ENCODE measurements around the gene GRAMD1A.
A peak's percentile ranks its signal among the peaks of the same experiment; 100 is the strongest.
"Not testable (repeated sequence)": the region's sequence is repeated elsewhere in the genome, so short reads cannot be mapped to it uniquely, and the experiment has no call there.

The GRAMD1A gene

DNA sequence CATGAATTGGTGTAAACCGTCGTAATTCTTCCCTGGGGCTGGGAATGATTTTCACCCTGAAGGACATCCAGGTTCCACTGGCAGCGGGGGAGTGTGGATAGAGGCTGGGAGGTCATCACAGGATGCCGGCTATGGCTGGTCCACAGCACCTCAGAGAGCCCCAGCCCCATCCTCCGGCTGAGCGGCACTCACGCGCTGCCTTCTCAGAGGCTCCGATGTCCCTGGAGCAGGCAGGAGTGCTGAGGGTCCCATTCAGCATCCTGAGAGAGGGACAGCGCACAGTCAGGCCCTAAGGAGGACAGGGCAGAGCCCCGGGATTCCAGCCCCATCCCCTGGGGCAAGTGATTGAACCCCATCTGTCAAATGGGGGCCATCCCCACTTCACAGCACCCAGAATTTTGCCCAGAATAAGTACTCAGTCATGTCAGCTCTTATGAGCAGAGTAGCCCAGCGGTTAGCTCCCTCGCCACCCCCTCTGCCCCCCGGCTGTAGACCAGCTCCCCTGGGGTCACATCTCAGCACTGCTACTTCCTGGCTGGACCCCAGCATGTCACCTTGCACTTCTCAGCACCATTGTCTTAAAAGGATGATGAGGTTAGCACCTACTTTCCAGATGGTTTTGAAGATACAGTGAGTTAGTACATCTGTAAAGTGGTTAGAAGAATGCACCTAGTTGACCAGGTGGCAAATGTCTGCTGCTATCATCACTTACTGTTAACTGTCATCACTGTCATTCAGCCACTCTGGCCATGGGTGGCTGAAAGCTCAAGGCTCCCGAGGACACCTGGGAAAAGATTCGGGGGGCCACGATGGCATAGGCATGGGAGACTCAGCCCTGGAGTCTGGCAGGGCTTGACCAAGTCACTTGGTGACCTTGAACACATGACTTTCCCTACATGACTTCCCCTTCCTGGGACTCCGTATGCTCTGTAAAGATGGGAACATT, 11.9 kb downstream of the GRAMD1A start:
- no peak for DNase-seq
- Histone ChIP-seq H3K27me3 (no peaks in the 10 kb centered on the region), H3K9me3 (no peaks in the 10 kb centered on the region), H3K4me3 (ENCODE audit: low read depth, low read length) (no peak overlapping the region), H3K4me1 (no peaks in the 10 kb centered on the region), H3K36me3 (peaks cover 54% of the 10 kb centered on the region)
- TF ChIP-seq, protein P1, sequence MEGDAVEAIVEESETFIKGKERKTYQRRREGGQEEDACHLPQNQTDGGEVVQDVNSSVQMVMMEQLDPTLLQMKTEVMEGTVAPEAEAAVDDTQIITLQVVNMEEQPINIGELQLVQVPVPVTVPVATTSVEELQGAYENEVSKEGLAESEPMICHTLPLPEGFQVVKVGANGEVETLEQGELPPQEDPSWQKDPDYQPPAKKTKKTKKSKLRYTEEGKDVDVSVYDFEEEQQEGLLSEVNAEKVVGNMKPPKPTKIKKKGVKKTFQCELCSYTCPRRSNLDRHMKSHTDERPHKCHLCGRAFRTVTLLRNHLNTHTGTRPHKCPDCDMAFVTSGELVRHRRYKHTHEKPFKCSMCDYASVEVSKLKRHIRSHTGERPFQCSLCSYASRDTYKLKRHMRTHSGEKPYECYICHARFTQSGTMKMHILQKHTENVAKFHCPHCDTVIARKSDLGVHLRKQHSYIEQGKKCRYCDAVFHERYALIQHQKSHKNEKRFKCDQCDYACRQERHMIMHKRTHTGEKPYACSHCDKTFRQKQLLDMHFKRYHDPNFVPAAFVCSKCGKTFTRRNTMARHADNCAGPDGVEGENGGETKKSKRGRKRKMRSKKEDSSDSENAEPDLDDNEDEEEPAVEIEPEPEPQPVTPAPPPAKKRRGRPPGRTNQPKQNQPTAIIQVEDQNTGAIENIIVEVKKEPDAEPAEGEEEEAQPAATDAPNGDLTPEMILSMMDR (IDR thresholded peaks at IDR 0.05; ENCODE audit: low read depth, low read length), result no peak

- Histone ChIP-seq H3K27me3 (no peaks in the 10 kb centered on the region), H3K9me3 (no peaks in the 10 kb centered on the region), H3K4me3 (ENCODE audit: low read depth, low read length) (no peak overlapping the region), H3K4me1 (no peaks in the 10 kb centered on the region), H3K36me3 (peaks cover 60% of the 10 kb centered on the region)
- TF ChIP-seq, protein P1 (IDR thresholded peaks at IDR 0.05; ENCODE audit: low read depth, low read length), result peak; percentile 86
- peak; percentile 80 for DNase-seq
Measured at GRCh38 chr19:35013041-35013819, 13.1 kb downstream of the GRAMD1A start.

DNA sequence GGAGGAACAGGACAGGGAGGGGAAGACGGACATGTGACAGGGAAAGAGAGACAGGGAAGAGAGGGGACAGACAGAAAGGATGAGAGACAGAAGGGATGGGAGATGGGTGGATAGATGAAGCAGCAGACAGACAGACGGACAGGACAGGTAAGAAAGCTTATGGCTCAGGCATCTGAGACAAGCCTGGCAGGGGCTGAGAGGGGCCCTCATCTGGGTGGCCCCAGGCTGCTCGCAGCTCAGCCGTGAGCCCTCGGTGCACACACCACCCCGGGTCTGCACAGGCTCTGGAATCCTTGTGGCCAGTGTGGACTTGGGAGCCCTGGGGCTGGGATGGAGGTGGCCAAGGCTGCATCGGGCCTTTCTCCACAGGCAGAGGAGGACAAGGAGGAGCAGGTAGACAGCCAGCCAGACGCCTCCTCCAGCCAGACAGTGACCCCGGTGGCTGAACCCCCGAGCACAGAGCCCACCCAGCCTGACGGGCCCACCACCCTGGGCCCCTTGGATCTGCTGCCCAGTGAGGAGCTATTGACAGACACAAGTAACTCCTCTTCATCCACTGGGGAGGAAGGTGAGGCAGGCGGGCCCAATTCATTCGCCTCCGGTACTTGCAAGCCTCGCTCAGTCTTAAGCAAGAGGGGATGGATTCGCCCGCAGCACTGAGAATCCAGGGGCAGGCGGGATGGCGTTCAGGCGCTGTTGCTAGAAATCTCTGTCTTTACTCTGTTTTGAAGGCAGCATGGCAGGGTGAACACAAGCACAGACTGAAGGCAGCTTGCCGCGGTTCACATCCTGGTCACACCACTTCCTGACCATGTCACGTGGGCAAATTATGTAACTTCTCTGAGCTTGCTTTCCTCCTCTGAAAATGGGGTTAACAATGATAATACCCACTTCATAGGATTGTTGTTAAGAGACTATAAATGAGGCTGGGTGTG, 14.0 kb downstream of the GRAMD1A start:
- Histone ChIP-seq H3K36me3 (peaks cover 65% of the 10 kb centered on the region), H3K9me3 (no peaks in the 10 kb centered on the region), H3K27me3 (no peaks in the 10 kb centered on the region), H3K4me1 (no peaks in the 10 kb centered on the region), H3K4me3 (ENCODE audit: low read depth, low read length) (no peak overlapping the region)
- TF ChIP-seq, protein P1 (IDR thresholded peaks at IDR 0.05; ENCODE audit: low read depth, low read length), result no peak
- no peak for DNase-seq

DNA sequence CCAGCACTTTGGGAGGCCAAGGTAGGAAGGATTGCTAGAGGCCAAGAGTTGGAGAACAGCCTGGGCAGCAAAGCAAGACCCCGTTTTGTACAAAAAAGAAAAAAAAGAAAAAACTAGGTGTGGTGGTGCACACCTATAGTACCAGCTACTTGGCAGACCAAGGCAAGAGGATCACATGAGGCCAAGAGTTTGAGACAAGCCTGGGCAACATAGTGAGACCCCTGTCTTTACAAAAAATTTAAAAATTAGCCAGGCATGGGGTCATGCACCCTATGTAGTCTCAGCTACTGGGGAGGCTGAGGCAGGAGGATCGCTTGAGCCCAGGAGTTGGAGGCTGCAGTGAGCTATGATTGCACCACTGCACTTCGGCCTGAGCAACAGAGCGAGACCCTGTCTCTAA, 14.7 kb downstream of the GRAMD1A start:
- H3K4me1 ChIP-seq; H3K4me3 ChIP-seq (ENCODE audit: low read depth, low read length); H3K9me3 ChIP-seq; DNase-seq; H3K27me3 ChIP-seq: not testable (repeated sequence)
- H3K36me3 ChIP-seq, result peaks cover 65% of the 10 kb centered on the region

DNA sequence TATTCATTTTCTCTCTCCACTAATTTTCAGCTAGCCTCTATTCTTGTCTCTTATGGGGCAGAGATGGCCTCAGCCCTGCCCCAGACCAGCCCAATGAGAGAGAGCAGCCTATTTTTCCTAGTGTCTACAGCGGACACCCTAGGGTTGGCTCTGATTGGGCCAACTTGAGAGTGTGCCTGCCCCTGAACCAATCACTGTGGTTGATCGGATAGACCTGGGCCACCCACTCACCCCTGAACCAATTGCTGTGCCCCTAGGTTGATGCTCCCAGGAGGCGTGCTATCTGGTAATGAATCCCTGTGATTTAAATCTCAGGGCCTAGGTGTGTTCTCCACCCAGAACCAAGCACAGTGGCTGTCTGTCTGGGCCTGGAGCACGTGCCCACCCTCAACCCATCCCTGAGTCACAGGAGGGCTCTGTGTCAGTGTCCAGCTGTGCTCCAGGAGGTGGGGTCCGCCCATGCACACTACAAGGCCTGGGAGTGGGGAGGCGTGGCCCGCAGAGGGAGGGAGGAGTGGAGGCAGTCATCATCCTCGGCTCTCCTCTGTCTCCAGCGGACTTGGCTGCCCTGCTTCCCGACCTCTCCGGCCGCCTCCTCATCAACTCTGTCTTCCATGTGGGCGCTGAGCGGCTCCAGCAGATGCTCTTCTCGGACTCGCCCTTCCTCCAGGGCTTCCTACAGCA, 15.3 kb downstream of the GRAMD1A start:
- Histone ChIP-seq H3K9me3 (no peaks in the 10 kb centered on the region), H3K27me3 (no peaks in the 10 kb centered on the region), H3K36me3 (peaks cover 66% of the 10 kb centered on the region), H3K4me1 (no peaks in the 10 kb centered on the region), H3K4me3 (ENCODE audit: low read depth, low read length) (no peak overlapping the region)
- no peak for DNase-seq
- TF ChIP-seq, protein P1 (IDR thresholded peaks at IDR 0.05; ENCODE audit: low read depth, low read length), result no peak

All from BE2C (cell line).